ENCODE results near the gene PPP1R3G.

Gene PPP1R3G

DNA sequence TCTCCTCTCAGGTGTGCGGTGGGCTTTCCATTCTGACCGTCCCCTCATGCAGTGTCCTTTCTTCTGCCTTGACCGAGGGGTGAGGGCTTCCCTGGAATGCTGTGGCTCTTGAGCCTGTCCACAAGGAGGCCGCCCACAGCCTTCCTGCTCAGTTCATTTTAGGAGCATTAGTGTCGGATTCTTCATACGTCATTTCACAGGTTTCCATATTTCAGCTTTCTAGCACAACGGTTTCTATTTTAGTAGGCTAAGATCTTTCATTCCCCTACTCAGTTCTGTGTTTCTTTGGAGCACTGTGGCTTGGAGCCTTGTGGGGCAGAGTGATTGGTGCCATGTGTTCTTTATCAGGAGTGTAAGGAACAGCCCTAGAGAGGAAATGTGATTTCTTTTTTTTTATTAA, 5.5 kb downstream of the PPP1R3G start:
- Histone ChIP-seq H3K4me3 (ENCODE audit: low read depth, low read length) (no peak overlapping the region), H3K27me3 (ENCODE audit: insufficient read depth, low read depth, severe bottlenecking) (peaks cover 9% of the 10 kb centered on the region), H3K36me3 (no peaks in the 10 kb centered on the region), H3K9me3 (ENCODE audit: severe bottlenecking) (no peaks in the 10 kb centered on the region), H3K27ac (no peak overlapping the region)
- TF ChIP-seq, protein P1, sequence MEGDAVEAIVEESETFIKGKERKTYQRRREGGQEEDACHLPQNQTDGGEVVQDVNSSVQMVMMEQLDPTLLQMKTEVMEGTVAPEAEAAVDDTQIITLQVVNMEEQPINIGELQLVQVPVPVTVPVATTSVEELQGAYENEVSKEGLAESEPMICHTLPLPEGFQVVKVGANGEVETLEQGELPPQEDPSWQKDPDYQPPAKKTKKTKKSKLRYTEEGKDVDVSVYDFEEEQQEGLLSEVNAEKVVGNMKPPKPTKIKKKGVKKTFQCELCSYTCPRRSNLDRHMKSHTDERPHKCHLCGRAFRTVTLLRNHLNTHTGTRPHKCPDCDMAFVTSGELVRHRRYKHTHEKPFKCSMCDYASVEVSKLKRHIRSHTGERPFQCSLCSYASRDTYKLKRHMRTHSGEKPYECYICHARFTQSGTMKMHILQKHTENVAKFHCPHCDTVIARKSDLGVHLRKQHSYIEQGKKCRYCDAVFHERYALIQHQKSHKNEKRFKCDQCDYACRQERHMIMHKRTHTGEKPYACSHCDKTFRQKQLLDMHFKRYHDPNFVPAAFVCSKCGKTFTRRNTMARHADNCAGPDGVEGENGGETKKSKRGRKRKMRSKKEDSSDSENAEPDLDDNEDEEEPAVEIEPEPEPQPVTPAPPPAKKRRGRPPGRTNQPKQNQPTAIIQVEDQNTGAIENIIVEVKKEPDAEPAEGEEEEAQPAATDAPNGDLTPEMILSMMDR (IDR thresholded peaks at IDR 0.05; ENCODE audit: low read depth, low read length): no peak
- DNase-seq: no peak

DNA sequence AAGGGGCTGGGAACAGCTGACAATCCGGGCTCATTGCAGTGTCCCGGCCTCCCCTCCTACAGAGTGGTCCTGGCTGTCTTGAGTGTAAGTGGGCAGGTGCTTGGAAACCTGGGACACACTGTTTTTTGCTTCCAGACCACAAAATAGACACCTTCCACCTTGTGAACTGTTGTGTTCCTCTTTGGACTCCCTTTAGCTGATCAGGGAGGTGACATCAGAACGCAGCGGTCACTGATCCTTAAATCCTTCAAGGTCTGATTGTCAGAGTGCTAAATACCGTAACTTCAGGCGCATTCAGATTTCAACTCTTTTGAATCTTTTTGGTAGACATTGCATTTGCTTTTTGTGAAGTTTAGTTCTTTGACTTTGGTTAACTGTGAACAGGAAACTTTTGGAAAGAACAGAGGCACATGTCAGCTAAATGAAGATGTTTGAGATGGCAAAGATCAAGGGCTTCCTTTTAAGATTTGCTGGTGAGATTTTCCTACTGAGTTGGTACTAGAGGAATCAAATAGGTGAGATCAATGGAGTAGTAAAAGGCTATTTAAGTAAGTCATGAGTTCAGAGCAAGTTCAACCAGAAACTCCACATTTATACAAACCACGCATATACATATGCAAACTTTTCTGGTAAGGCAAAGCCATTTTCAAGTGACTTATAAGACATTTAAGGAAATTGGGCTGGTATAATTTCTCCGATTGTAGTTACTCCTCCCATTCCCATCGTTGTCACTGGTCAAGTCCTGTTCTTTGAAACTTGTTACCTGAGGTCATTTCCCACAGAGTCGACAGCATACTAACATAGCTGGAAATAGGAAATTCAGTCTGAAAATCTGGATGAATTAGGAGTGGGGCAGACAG, 6.3 kb downstream of the PPP1R3G start:
- TF ChIP-seq, protein P1 (IDR thresholded peaks at IDR 0.05; ENCODE audit: low read depth, low read length): no peak
- DNase-seq: no peak
- no peaks in the 10 kb centered on the region for H3K9me3 ChIP-seq (ENCODE audit: severe bottlenecking)
- no peaks in the 10 kb centered on the region for H3K36me3 ChIP-seq
- no peak overlapping the region for H3K4me3 ChIP-seq (ENCODE audit: low read depth, low read length)
- H3K27me3 ChIP-seq (ENCODE audit: insufficient read depth, low read depth, severe bottlenecking): peaks cover 3% of the 10 kb centered on the region
- no peak overlapping the region for H3K27ac ChIP-seq

DNA sequence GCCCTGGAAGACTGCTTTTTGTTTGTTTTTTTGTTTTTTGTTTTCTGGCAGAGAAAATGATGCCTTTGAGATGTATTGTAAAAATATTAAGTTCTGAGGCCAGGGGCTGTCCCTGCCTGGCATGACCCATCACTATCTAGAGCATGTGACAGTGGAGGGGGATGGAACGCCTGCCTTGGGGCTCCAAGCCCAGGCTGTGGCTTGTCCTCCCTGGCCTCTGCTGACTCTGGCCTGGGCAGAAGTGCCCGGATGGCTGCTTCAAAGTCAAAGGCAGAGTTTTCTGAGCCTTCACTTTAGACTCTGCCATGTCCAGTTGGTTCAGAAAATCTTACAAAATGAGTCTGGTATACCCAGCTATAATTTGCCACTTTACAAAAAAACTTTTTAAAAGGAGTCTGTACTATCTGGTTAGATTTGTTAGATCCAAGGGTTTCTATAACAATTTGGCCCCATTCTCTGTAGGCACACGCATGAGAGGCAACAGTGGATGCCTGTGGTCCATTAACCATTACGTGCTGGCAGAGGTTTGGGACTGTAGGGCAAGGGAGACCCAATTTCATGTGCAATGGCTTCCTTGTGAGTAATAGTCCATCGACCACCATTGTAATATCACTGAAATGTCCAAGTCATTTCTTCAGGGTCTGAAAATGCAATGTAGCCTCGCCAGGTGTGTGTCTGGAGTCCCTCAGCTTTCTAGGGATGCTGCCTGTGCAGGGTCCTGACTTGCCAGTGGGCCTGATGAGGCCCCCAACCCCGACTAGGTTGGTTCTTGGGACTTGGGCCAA, 8.3 kb downstream of the PPP1R3G start:
- H3K27me3 ChIP-seq (ENCODE audit: insufficient read depth, low read depth, severe bottlenecking): no peaks in the 10 kb centered on the region
- no peaks in the 10 kb centered on the region for H3K9me3 ChIP-seq (ENCODE audit: severe bottlenecking)
- TF ChIP-seq, protein P1 (IDR thresholded peaks at IDR 0.05; ENCODE audit: low read depth, low read length): no peak
- DNase-seq: no peak
- H3K36me3 ChIP-seq: no peaks in the 10 kb centered on the region
- no peak overlapping the region for H3K4me3 ChIP-seq (ENCODE audit: low read depth, low read length)
- H3K27ac ChIP-seq: no peak overlapping the region

DNA sequence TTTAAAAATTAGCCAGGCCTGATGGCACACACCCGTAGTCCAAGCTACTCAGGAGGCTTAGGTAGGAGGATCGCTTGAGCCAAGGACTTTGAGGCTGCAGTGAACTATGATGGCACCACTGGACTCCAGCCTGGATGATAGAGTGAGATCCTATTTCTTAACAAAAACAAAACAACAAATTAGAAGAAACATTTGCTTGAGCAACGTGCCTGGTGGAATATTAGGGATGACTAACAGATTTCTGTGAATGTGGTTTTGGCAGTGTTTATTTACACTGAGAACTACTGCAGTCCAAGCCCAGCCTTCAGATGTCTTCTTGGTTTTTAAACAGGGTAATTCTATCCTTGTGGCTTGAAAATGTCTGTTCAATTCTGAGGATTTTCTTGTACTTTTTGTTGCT, 9.2 kb downstream of the PPP1R3G start:
- Histone ChIP-seq H3K9me3 (ENCODE audit: severe bottlenecking) (no peaks in the 10 kb centered on the region), H3K36me3 (no peaks in the 10 kb centered on the region), H3K27me3 (ENCODE audit: insufficient read depth, low read depth, severe bottlenecking) (no peaks in the 10 kb centered on the region), H3K27ac (no peak overlapping the region), H3K4me3 (ENCODE audit: low read depth, low read length) (no peak overlapping the region)
- no peak for DNase-seq
- TF ChIP-seq, protein P1 (IDR thresholded peaks at IDR 0.05; ENCODE audit: low read depth, low read length): no peak

DNA sequence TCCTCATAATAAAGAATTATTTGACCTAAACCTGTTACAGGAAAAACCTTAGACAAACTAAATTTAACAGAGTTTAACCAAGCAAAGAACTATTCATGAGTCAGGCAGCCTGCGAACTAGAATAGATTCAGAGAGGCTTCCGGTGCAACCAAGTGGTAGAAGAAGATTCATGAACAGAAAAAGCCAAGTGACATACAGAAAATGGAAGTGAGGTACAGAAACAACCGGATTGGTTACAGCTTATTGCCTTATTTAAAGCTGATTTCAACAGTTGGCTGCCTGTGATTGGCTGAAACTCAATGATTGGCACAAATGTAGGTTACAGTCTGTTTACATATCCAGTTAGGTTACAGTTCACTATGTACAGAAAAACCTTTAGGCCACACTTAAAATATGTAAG, 10.1 kb downstream of the PPP1R3G start:
- Histone ChIP-seq H3K9me3 (ENCODE audit: severe bottlenecking) (no peaks in the 10 kb centered on the region), H3K36me3 (no peaks in the 10 kb centered on the region), H3K27ac (no peak overlapping the region), H3K4me3 (ENCODE audit: low read depth, low read length) (no peak overlapping the region), H3K27me3 (ENCODE audit: insufficient read depth, low read depth, severe bottlenecking) (no peaks in the 10 kb centered on the region)
- TF ChIP-seq, protein P1 (IDR thresholded peaks at IDR 0.05; ENCODE audit: low read depth, low read length): no peak
- DNase-seq: no peak
